K562 (cell line): ENCODE results near the gene SLC14A1. TPM values are rescaled to one million over a fixed set of nuclear protein-coding genes. Genes with fewer than 3 reads are reported as not detected.

Experiments
- BACH1 ChIP-seq: fragments of 200-800 bp; sonication (Bioruptor generic); IDR thresholded peaks from 2 replicates; pipeline ENCODE4 v1.6.1; 2016; ENCODE audit warnings: missing genetic modification characterization, missing compliant biosample characterization
- CBX5 ChIP-seq: IDR thresholded peaks from 2 replicates; pipeline ENCODE4 v1.6.1; 2014; ENCODE audit warnings: low read depth, borderline replicate concordance
- CC2D1A ChIP-seq: fragments of 450-650 bp; IDR thresholded peaks from 2 replicates; pipeline ENCODE4 v1.6.1; 2017; ENCODE audit warnings: mild to moderate bottlenecking
- CSDE1 ChIP-seq, 2 experiments: fragments of 450-650 bp; IDR thresholded peaks; 2 replicates each; pipeline ENCODE4 v1.6.1; 2016; ENCODE audit warnings: mild to moderate bottlenecking in 1 of 2
- CTBP1 ChIP-seq: fragments of 450-650 bp; IDR thresholded peaks from 2 replicates; pipeline ENCODE4 v1.6.1; 2016; ENCODE audit warnings: borderline replicate concordance
- E2F3 ChIP-seq: fragments of 250-450 bp; sonication (Bioruptor Pico); IDR thresholded peaks from 2 replicates; pipeline ENCODE4 v1.4.0; 2020; ENCODE audit warnings: mild to moderate bottlenecking
- EGR1 ChIP-seq: fragments of 450-650 bp; conservative IDR thresholded peaks from 2 replicates; pipeline ENCODE4 v1.6.1; 2017; ENCODE audit warnings: mild to moderate bottlenecking
- ELF4 ChIP-seq: fragments of 450-650 bp; formaldehyde crosslinking; IDR thresholded peaks from 2 replicates; pipeline ENCODE4 v1.4.0; 2022; ENCODE audit warnings: missing genetic modification characterization
- GABPB2 ChIP-seq: fragments of 250-450 bp; sonication (Bioruptor Pico); conservative IDR thresholded peaks from 2 replicates; pipeline ENCODE4 v1.5.1; 2021; ENCODE audit warnings: mild to moderate bottlenecking
- JUNB ChIP-seq: fragments of 450-650 bp; formaldehyde crosslinking; conservative IDR thresholded peaks from 2 replicates; pipeline ENCODE4 v1.4.0; 2020; ENCODE audit warnings: mild to moderate bottlenecking
- KDM2B ChIP-seq: fragments of 250-450 bp; sonication (Bioruptor Pico); IDR thresholded peaks from 2 replicates; pipeline ENCODE4 v1.8.0; 2021; ENCODE audit warnings: mild to moderate bottlenecking, moderate library complexity
- KLF13 ChIP-seq: fragments of 450-650 bp; IDR thresholded peaks from 2 replicates; pipeline ENCODE4 v1.6.1; 2016; ENCODE audit warnings: missing genetic modification characterization, low read depth, mild to moderate bottlenecking, missing compliant biosample characterization, moderate library complexity, borderline replicate concordance
- MTA2 ChIP-seq: fragments of 450-650 bp; IDR thresholded peaks from 2 replicates; pipeline ENCODE4 v1.6.1; 2016; ENCODE audit warnings: low read depth
- PHB ChIP-seq: fragments of 250-450 bp; sonication (Bioruptor Pico); IDR thresholded peaks from 2 replicates; pipeline ENCODE4 v1.5.0; 2021
- SMARCE1 ChIP-seq: fragments of 450-650 bp; IDR thresholded peaks from 2 replicates; pipeline ENCODE4 v1.7.1; 2016; ENCODE audit warnings: mild to moderate bottlenecking
- SOX6 ChIP-seq: fragments of 450-650 bp; IDR thresholded peaks from 2 replicates; pipeline ENCODE4 v1.6.1; 2014; ENCODE audit warnings: mild to moderate bottlenecking
- SREBF2 ChIP-seq: sonication (generic); formaldehyde crosslinking; IDR thresholded peaks from 2 replicates; pipeline ENCODE4 v1.4.0; 2020; ENCODE audit warnings: mild to moderate bottlenecking, missing genetic modification reagents
- TEAD4 ChIP-seq, 2 experiments: sonication (generic) in 1 of 2; formaldehyde crosslinking in 1 of 2; IDR thresholded peaks; 2 replicates each; pipeline versions ENCODE4 v1.6.1 to v1.8.0; 2012 to 2022; ENCODE audit warnings: borderline replicate concordance in 1 of 2, inconsistent platforms in 1 of 2, low read length in 1 of 2, mild to moderate bottlenecking in 1 of 2, missing genetic modification reagents in 1 of 2
- ZFX ChIP-seq: sonication (generic); formaldehyde crosslinking; IDR thresholded peaks from 2 replicates; pipeline ENCODE4 v1.8.0; 2022; ENCODE audit warnings: mild to moderate bottlenecking, missing genetic modification reagents, moderate library complexity
- ZNF668 ChIP-seq: fragments of 250-450 bp; sonication (Bioruptor Pico); IDR thresholded peaks from 2 replicates; pipeline ENCODE4 v1.8.0; 2022; ENCODE audit warnings: mild to moderate bottlenecking, inconsistent platforms
- polyA plus RNA-seq, 8 experiments: library from polyadenylated mRNA; depleted of rRNA in 4 of 8; stranded (reverse) in 5 of 8; unstranded in 3 of 8; fragments of >200 nt; fragmentation: Nextera tagmentation in 2 of 8; fragmentation: Illumina TruSeq in 1 of 8; extraction: Ambion mirVana in 2 of 8; extraction: Trizol in 1 of 8; gene quantifications; 2 replicates each; pipeline versions ENCODE4 v1.2.1 to v1.2.3, GENCODE V29; 2011 to 2014; ENCODE audit warnings: inconsistent platforms in 1 of 8, missing spikeins in 1 of 8
- total RNA-seq, 7 experiments: library from RNA; depleted of rRNA in 6 of 7; stranded (reverse); fragments of >200 nt in 6 of 7; fragmentation: Illumina TruSeq in 2 of 7; extraction: Trizol in 2 of 7; gene quantifications; 2 replicates each; pipeline versions ENCODE4 v1.2.1 to v1.2.3, GENCODE V29; 2011 to 2021; ENCODE audit warnings: low replicate concordance in 1 of 7
- TF ChIP-seq, protein P1 (sequence below): sonication (generic); formaldehyde crosslinking; IDR thresholded peaks from 2 replicates; pipeline ENCODE4 v1.8.0; 2022; ENCODE audit warnings: mild to moderate bottlenecking, low read depth, missing genetic modification reagents
- TF ChIP-seq, protein P2 (sequence below): sonication (generic); formaldehyde crosslinking; IDR thresholded peaks from 2 replicates; pipeline ENCODE4 v1.4.0; 2020; ENCODE audit warnings: mild to moderate bottlenecking, missing genetic modification reagents
- TF ChIP-seq, protein P3 (sequence below): sonication (generic); formaldehyde crosslinking; IDR thresholded peaks from 2 replicates; pipeline ENCODE4 v1.8.0; 2022; ENCODE audit warnings: missing genetic modification reagents, mild to moderate bottlenecking, moderate library complexity, borderline replicate concordance
- TF ChIP-seq, protein P4 (sequence below), 2 experiments: fragments of 250-450 bp in 1 of 2; fragments of 450-650 bp in 1 of 2; sonication (Bioruptor Pico) in 1 of 2; IDR thresholded peaks; 2 replicates each; pipeline versions ENCODE4 v1.6.1 to v1.8.0; 2016 to 2021; ENCODE audit warnings: mild to moderate bottlenecking in 2 of 2, moderate library complexity in 2 of 2, missing compliant biosample characterization in 1 of 2, missing genetic modification characterization in 1 of 2
- TF ChIP-seq, protein P5 (sequence below): fragments of 450-650 bp; IDR thresholded peaks from 2 replicates; pipeline ENCODE4 v1.6.1; 2016; ENCODE audit warnings: low read depth, mild to moderate bottlenecking, moderate library complexity

Gene SLC14A1
- total and polyA plus RNA-seq, 9 of the 15 experiments (the other 6 are each of a cell fraction or from before 2014, with no cell fraction given) = 0.14 to 0.40 (median 0.20) TPM; not detected in 6

DNA sequence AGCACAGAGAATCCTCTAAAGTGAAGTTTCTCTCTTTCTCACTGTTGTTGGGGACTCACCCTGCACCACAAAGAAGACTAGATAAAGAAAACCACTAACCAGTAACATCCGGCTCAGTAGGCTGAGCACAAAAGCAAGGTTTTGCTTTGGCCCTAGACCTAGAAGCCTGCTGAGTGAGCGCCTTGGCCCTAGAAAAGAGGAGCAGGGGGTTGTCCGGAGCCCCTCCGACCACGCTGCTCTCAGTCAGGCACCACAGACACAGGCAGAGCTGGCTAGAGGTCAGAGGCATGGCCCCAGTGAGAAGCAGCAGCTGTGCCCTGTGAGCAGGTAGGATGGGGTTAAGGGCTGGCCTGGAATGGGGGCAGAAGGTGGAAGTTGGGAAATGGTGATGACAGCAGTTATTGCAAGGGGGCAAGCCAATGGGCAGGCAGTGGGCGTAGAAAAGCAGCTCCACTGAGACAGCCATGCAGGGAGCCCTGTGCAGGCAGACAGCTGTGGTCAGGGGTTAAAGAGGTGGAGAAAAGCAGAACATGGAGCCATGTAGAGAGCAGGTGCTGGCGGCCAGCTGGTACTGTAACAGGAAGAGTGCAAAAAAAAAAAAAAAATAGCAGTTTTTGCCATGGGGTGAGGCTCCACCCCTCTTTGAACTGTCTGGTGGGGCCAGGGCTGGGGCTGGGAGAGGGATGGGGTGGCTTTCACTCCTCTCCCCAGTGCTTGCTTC, 36.9 kb upstream of the SLC14A1 start (continued):
- TF ChIP-seq, protein P1, sequence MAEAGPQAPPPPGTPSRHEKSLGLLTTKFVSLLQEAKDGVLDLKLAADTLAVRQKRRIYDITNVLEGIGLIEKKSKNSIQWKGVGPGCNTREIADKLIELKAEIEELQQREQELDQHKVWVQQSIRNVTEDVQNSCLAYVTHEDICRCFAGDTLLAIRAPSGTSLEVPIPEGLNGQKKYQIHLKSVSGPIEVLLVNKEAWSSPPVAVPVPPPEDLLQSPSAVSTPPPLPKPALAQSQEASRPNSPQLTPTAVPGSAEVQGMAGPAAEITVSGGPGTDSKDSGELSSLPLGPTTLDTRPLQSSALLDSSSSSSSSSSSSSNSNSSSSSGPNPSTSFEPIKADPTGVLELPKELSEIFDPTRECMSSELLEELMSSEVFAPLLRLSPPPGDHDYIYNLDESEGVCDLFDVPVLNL (CRISPR knock-in tag) = no peak
- TF ChIP-seq SMARCE1 (0 out of 2 replicates have a peak, but pooled peaks have one; percentile 14), TEAD4 (IDR thresholded peaks at IDR 0.05; ENCODE audit: low read length) (peak; percentile 74), TEAD4 (CRISPR knock-in tag; IDR thresholded peaks at IDR 0.05; ENCODE audit: borderline replicate concordance) (no peak), CSDE1 (IDR thresholded peaks at IDR 0.05) (no peak), SOX6 (peak; percentile 62), EGR1 (no peak), CBX5 (no peak), MTA2 (no peak), KLF13 (tag) (no peak), JUNB (no peak), CC2D1A (no peak), GABPB2 (CRISPR knock-in tag) (no peak), ELF4 (CRISPR knock-in tag) (no peak), KDM2B (CRISPR knock-in tag) (no peak), ZNF668 (no peak), ZFX (CRISPR knock-in tag) (no peak), CTBP1 (peak; percentile 39; the same call in 1 of the 2 replicates), SREBF2 (CRISPR knock-in tag) (no peak), PHB (CRISPR knock-in tag) (no peak), E2F3 (CRISPR knock-in tag) (no peak), BACH1 (tag) (no peak)
- TF ChIP-seq, protein P2, sequence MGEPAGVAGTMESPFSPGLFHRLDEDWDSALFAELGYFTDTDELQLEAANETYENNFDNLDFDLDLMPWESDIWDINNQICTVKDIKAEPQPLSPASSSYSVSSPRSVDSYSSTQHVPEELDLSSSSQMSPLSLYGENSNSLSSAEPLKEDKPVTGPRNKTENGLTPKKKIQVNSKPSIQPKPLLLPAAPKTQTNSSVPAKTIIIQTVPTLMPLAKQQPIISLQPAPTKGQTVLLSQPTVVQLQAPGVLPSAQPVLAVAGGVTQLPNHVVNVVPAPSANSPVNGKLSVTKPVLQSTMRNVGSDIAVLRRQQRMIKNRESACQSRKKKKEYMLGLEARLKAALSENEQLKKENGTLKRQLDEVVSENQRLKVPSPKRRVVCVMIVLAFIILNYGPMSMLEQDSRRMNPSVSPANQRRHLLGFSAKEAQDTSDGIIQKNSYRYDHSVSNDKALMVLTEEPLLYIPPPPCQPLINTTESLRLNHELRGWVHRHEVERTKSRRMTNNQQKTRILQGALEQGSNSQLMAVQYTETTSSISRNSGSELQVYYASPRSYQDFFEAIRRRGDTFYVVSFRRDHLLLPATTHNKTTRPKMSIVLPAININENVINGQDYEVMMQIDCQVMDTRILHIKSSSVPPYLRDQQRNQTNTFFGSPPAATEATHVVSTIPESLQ (CRISPR knock-in tag) = no peak
- TF ChIP-seq, protein P3, sequence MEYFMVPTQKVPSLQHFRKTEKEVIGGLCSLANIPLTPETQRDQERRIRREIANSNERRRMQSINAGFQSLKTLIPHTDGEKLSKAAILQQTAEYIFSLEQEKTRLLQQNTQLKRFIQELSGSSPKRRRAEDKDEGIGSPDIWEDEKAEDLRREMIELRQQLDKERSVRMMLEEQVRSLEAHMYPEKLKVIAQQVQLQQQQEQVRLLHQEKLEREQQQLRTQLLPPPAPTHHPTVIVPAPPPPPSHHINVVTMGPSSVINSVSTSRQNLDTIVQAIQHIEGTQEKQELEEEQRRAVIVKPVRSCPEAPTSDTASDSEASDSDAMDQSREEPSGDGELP = no peak; the same call in 1 of the 2 replicates
- TF ChIP-seq, protein P4, sequence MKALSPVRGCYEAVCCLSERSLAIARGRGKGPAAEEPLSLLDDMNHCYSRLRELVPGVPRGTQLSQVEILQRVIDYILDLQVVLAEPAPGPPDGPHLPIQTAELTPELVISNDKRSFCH (CRISPR knock-in tag; IDR thresholded peaks at IDR 0.05) = no peak
- TF ChIP-seq, protein P4 (tag; IDR thresholded peaks at IDR 0.05) = no peak
- TF ChIP-seq, protein P5, sequence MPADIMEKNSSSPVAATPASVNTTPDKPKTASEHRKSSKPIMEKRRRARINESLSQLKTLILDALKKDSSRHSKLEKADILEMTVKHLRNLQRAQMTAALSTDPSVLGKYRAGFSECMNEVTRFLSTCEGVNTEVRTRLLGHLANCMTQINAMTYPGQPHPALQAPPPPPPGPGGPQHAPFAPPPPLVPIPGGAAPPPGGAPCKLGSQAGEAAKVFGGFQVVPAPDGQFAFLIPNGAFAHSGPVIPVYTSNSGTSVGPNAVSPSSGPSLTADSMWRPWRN = no peak
